ENCODE data around the gene MRPS16. TPM values are rescaled to one million over a fixed set of nuclear protein-coding genes. Genes with fewer than 3 reads are reported as not detected.

The MRPS16 gene
- total and polyA plus RNA-seq, 9 of the 15 experiments (the other 6 are each of a cell fraction or from before 2014, with no cell fraction given) = 65.0 to 239 (median 146) TPM

DNA sequence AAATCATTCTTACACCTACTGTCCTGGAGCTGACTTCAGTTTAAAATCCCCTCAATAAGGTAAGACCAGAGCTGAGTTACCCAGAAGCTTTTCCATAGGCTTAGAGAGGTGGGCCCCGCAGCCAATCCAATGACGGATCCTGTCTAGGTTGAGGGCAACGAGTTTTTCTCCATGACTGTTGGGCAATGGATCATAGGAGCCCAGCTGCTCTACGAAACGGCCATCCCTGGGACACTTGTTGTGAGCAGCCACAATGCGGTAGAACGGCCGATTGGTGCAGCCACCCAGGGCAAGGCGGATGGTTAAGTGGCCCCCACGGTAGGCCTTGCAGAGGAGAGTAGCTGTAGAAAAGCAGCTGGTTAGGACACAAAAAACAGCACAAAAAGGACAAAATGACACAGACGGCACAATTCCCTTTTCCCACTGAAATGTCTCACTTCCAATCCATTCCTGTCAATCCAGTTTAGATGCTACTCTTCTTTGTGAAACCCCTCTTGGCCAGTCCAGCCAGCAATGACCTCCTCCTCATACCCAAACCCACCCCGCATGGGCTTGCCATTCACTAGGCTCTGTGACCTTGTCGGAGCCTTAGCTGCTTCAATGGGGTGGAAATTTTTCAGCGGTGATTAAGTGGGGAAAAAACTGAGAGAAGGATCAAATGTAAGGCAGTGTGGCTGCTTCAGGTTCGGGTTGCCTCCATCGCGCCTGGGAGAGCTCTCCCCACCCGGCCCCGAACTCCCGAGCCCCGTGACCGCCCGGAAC lies 580 bp downstream of the MRPS16 start (continued):
- TF ChIP-seq, protein P1, sequence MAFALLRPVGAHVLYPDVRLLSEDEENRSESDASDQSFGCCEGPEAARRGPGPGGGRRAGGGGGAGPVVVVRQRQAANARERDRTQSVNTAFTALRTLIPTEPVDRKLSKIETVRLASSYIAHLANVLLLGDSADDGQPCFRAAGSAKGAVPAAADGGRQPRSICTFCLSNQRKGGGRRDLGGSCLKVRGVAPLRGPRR (CRISPR knock-in tag; IDR thresholded peaks at IDR 0.05) = no peak
- 0 out of 4 replicates have a peak, but pooled peaks of 1 of the 2 experiments have one; percentile 37 for TF ChIP-seq SRF (CRISPR knock-in tag; IDR thresholded peaks at IDR 0.05)
- TF ChIP-seq, protein P2, sequence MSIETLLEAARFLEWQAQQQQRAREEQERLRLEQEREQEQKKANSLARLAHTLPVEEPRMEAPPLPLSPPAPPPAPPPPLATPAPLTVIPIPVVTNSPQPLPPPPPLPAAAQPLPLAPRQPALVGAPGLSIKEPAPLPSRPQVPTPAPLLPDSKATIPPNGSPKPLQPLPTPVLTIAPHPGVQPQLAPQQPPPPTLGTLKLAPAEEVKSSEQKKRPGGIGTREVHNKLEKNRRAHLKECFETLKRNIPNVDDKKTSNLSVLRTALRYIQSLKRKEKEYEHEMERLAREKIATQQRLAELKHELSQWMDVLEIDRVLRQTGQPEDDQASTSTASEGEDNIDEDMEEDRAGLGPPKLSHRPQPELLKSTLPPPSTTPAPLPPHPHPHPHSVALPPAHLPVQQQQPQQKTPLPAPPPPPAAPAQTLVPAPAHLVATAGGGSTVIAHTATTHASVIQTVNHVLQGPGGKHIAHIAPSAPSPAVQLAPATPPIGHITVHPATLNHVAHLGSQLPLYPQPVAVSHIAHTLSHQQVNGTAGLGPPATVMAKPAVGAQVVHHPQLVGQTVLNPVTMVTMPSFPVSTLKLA (conservative IDR thresholded peaks at IDR 0.05) = no peak
- TF ChIP-seq ZNF561 (CRISPR knock-in tag; conservative IDR thresholded peaks at IDR 0.05) = 0 out of 2 replicates have a peak, but pooled peaks have one; percentile 35
- peak; percentile 50; the same call in 1 of the 2 replicates for TF ChIP-seq ZNF232 (CRISPR knock-in tag; IDR thresholded peaks at IDR 0.05)

DNA sequence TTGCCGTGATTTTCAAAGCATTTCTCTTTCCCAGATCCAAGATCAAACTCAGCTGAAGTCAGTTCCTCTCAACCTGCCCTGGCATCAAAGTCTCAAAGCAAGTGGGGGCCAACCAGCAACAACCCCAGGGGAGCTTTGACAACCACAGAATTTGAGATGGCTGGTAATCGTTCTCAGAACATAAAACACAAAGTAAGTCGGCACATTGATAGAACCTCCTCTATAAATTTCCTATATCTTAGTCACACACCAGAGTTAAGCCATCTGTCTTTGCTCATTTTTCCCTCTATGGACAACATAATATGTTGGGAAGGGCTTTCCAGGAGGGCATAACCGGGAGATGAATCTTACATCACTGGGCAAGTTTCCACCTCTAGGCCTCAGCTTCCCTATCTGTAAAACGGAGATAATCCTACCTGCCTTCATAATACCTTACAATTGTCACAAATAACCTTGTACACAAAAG lies 4.2 kb downstream of the MRPS16 start:
- H3K27ac ChIP-seq (ENCODE audit: extremely low read depth, low read depth, low read length) = peak overlapping the region; percentile 95; the same call in 2 of the 3 replicates
- BruUV-seq (replicated peaks) = no TSS peak
- 18% methylated on average over 5 of the region's 5 CpGs for WGBS (ENCODE audit: insufficient coverage, low coverage, missing lambda C conversion rate)
- H3K36me3 ChIP-seq (ENCODE audit: control insufficient read depth, insufficient read depth, low read length) = peaks cover 57% of the 10 kb centered on the region
- ChIA-PET POLR2A (interaction anchor here (0.6 to 5.4 kb wide), 2 partner anchors 12 to 55 kb away, joined by 3 to 66 read pairs; no protein-coding TSS in a partner anchor), CTCF (ENCODE audit: low intra/inter-chr PET ratio) (no interaction called here)
- H3K79me2 ChIP-seq (ENCODE audit: control insufficient read depth, insufficient read depth, low read length) = peaks cover 89% of the 10 kb centered on the region
- intact Hi-C loops (cut with micrococcal nuclease) (loop anchor here (5.0 kb wide), 6 partner anchors 119 to 394 kb away; partner anchors contain the start of genes ANXA7, MYOZ1, P4HA1 and PPP3CB), in situ Hi-C loops (cut with MboI) (no loop called here)
- H3K27me3 ChIP-seq (ENCODE audit: control insufficient read depth in 2 of 2, insufficient read depth in 2 of 2, low read length in 2 of 2) = no peaks in the 10 kb centered on the region
- H3K9me3 ChIP-seq (replicated peaks; ENCODE audit: control insufficient read depth, insufficient read depth, low read depth, low read length) = no peaks in the 10 kb centered on the region
- peak overlapping the region; percentile 75 to 94; a peak in 3 of 4 replicates for H3K9ac ChIP-seq (ENCODE audit: insufficient read depth in 1 of 2, low read depth in 2 of 2, low read length in 2 of 2)
- H2AFZ ChIP-seq (ENCODE audit: low read depth, low read length) = no peak overlapping the region
- no peak overlapping the region for H3K4me3 ChIP-seq
- DNase-seq (ENCODE audit: extremely low read depth in 1 of 4, low spot score in 3 of 4) = peak in 2 of 4 experiments; percentile 18 to 33
- H3K4me2 ChIP-seq (ENCODE audit: insufficient read depth, low read length) = peak overlapping the region; percentile 91
- ATAC-seq = no peak
- H3K9me1 ChIP-seq (ENCODE audit: control insufficient read depth, insufficient read depth, low read length) = no peaks in the 10 kb centered on the region
- no peak for FAIRE-seq
- H4K20me1 ChIP-seq (replicated peaks; ENCODE audit: control insufficient read depth, insufficient read depth, low read length) = 0 out of 2 replicates have a peak, but pooled peaks cover 5% of the 10 kb centered on the region
- H3K4me1 ChIP-seq (replicated peaks in 1 of 2; ENCODE audit: control insufficient read depth in 2 of 2, insufficient read depth in 2 of 2, low read length in 2 of 2) = peaks cover 7 to 34% of the 10 kb centered on the region in 2 experiments
- TF ChIP-seq POLR2AphosphoS5 (IDR thresholded peaks at IDR 0.05; ENCODE audit: control insufficient read depth, insufficient read depth, low read depth, low read length) (peak; percentile 29; the same call in 1 of the 2 replicates), TGIF2 (CRISPR knock-in tag; IDR thresholded peaks at IDR 0.05) (0 out of 2 replicates have a peak, but pooled peaks have one; percentile 26), TEAD4 (IDR thresholded peaks at IDR 0.05; ENCODE audit: low read length) (peak; percentile 3; the same call in 1 of the 2 replicates), TEAD4 (CRISPR knock-in tag; IDR thresholded peaks at IDR 0.05; ENCODE audit: borderline replicate concordance) (no peak), POLR2AphosphoS2 (IDR thresholded peaks at IDR 0.05; ENCODE audit: low read length) (peak; percentile 42; the same call in 1 of the 2 replicates), ZNF232 (CRISPR knock-in tag; IDR thresholded peaks at IDR 0.05) (no peak), NFIC (IDR thresholded peaks at IDR 0.05) (0 out of 2 replicates have a peak, but pooled peaks have one; percentile 8), CHD4 (IDR thresholded peaks at IDR 0.05; ENCODE audit: insufficient read depth, insufficient replicate concordance, low read depth, low read length, poor library complexity, severe bottlenecking) (no peak)
- TF ChIP-seq, protein P3, sequence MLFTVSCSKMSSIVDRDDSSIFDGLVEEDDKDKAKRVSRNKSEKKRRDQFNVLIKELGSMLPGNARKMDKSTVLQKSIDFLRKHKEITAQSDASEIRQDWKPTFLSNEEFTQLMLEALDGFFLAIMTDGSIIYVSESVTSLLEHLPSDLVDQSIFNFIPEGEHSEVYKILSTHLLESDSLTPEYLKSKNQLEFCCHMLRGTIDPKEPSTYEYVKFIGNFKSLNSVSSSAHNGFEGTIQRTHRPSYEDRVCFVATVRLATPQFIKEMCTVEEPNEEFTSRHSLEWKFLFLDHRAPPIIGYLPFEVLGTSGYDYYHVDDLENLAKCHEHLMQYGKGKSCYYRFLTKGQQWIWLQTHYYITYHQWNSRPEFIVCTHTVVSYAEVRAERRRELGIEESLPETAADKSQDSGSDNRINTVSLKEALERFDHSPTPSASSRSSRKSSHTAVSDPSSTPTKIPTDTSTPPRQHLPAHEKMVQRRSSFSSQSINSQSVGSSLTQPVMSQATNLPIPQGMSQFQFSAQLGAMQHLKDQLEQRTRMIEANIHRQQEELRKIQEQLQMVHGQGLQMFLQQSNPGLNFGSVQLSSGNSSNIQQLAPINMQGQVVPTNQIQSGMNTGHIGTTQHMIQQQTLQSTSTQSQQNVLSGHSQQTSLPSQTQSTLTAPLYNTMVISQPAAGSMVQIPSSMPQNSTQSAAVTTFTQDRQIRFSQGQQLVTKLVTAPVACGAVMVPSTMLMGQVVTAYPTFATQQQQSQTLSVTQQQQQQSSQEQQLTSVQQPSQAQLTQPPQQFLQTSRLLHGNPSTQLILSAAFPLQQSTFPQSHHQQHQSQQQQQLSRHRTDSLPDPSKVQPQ (CRISPR knock-in tag; IDR thresholded peaks at IDR 0.05; ENCODE audit: borderline replicate concordance) = no peak
